Caki2 (cell line): ENCODE data around the gene MGMT. TPM values are rescaled to one million over a fixed set of nuclear protein-coding genes. Genes with fewer than 3 reads are reported as not detected.

Experiments used
- DNase-seq: peaks from one replicate; pipeline ENCODE4 v3.0.0-alpha.2; 2015; ENCODE audit warnings: low read depth
- in situ Hi-C: cut with HindIII; loops from 2 replicates; pipeline ENCODE4 v1.10.0; 2016; ENCODE audit warnings: low sequenced_read_pairs, low pct_unique_long_range_greater_than_20kb, mixed read lengths
- total RNA-seq: library from RNA; depleted of rRNA; stranded (reverse); fragments of >200 nt; shearing (Covaris generic); gene quantifications from 2 replicates; pipeline ENCODE4 v1.2.3, GENCODE V29; 2014; ENCODE audit warnings: low replicate concordance

Gene MGMT
- total RNA-seq, 1 experiment from 2014 or later, result 101 TPM

DNA sequence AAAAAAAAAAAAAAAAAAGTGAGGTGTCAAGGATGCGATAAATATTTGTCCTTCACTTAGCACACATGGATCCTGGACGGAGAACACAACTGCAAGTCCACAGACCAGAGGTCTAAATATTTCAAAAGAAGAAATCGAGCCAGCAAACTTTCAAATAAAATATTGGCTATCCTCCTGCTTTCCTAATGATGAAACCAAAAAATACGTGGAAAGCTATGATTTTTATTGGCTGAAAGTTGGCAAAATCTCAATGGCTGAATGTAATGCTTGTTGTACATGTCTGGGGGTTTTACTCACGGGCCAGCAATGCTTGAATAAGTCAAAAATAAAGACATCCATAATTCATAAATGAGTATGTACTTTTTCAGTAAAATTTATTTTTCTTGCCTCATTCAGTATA, 19.0 kb upstream of the MGMT start:
- DNase-seq, result no peak
- in situ Hi-C loops, result no loop called here

DNA sequence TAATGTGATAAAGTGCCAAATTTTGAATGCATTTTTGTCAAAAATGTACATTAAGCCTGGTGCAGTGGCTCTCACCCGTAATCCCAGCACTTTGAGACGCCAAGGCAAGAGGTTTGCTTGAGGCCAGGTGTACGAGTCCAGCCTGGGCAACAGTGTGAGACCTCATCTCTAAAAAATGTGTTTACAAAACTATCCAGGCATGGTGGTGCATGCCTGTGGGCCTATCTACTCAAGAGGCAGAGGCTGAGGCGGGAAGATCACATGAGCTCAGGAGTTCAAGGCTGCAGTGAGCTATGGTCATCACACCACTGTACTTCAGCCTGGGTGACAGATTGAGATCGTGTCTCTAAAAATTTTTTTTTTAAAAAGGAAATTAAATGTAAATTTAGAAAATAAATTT, 18.5 kb upstream of the MGMT start:
- DNase-seq, result no peak
- in situ Hi-C loops, result no loop called here

DNA sequence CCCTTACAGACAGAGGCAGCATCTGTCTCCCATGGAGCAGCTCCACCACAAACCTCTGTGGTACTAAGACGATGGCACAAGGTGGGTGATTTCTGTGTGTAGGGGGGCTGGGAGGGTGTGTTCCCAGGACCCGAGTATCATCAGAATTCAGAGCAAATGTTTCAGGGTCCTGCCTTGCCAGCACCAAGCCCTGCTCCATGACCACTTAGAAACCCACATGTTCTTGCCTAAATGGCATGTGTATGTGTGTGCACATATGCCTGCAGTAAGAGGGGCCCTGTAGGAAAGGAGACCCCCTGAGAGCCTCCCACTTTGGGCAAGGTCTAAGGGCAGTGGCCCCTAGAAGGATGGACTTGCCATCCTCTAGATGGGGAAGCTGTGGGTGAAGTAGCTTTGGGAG, 17.1 kb upstream of the MGMT start:
- no peak for DNase-seq
- in situ Hi-C loops, result no loop called here

DNA sequence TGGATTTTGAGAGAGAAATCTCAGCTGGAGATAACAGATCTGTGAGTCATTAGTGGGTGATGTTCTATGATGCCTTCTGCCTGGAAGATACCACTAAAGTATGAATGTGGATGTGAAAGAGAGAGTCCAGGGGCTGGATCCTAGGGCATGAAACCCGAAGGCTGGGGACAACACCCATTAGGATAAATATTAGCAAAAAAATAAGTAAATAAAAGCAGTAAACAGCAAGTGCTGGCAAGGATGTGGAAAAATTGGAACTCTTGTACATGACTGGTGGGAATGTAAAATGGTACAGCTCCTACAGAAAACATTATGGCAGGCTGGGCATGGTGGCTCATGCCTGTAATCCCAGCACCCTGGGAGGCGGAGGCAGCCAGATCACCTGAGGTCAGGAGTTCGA, 16.6 kb upstream of the MGMT start:
- DNase-seq, result no peak
- in situ Hi-C loops, result no loop called here

DNA sequence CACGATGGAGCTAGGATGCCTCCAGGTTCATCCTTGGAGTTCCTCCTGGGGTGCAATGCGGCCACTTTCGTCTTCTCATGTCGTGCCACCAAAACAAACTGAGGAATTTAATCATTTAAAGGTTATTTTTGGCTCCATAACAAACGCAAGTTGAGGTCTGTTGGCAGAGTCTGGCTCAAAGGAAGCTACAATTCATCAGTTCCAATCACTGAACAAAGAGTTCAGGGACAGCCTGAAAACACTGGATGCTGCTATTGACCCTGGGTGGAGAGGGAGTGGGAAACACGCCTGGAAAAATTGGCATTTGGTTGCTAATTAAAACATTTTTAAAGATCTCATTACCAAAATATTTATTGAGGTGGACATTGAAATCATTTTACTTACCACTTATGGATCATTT, 11.4 kb upstream of the MGMT start:
- no peak for DNase-seq
- in situ Hi-C loops, result no loop called here

DNA sequence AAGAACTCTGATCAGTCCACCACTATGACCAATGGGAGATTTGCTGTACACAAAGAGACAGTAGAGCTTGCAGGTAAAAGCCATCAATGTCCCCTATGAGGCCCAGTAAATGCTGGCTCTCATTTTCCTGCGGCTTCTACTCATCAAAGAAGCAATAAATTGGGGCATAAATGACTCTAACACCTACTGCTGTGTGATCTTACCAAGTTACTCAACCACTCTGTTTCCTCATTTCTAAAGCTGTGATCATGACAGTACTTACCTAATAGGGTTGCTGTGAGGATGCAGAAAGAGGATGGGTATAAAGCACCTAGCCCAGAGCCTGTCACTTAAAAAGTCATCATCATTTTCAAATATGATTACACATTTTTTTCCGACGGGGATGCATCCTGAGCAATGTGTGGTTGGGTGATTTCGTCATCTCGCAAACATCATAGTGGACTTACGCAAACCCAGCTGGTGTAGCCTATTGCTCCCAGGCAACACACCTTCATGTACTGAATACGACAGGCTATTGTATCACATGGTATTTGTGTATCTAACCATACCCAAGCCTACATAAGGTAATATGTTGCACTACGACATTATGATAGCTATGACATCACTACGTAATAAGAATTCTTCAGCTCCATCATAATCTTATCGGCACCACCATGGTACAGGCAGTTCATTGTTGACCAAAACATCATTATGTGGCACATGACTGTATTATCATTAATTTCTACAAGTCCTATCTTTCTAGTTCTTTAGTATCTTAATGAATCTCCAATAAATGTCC, 7.1 kb upstream of the MGMT start:
- no peak for DNase-seq
- in situ Hi-C loops, result no loop called here

DNA sequence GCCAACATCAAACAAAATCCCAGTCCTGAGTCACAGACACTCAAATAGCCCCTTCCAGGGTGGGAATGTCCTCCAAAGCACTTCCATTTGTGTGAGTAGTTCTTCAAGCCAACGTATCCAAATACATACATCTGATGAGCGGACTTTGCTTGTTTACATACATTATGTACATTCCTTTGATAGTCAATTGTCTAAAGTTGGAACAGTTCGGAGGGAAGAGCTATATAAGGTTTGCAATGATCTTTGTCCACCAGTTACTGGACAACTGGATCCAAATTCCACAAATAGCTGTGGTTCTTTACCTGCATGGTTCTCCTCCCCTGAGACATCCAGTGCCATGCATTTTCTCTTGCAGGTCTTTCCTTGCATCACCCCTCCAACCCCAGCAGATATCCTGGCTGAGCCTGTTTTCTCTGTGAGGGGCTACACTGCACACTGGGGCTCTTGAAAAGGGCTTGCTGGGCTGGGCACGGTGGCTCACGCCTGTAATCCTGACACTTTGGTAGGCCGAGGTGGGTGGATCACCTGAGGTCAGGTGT, 4.7 kb upstream of the MGMT start:
- in situ Hi-C loops, result no loop called here
- no peak for DNase-seq

DNA sequence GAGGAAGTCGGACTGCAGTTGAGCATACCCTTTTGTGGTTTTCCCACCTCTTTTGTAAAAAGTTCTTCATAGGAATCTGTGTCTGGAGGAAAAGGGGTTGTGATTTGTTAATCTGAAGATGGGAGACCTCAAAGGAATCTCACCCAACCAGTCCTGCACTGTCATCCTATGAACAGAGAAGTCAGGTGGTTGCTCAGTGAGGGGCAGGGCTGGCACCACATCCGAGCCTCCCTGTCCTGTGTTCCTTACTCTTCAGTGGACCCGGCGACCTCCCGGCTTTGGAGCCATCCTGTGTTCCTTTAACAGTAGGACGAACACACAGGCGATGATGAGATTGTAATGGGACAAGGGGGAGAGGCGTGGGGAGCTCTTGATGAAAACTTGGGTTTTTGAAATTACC, 2.8 kb upstream of the MGMT start:
- in situ Hi-C loops, result no loop called here
- DNase-seq, result no peak

DNA sequence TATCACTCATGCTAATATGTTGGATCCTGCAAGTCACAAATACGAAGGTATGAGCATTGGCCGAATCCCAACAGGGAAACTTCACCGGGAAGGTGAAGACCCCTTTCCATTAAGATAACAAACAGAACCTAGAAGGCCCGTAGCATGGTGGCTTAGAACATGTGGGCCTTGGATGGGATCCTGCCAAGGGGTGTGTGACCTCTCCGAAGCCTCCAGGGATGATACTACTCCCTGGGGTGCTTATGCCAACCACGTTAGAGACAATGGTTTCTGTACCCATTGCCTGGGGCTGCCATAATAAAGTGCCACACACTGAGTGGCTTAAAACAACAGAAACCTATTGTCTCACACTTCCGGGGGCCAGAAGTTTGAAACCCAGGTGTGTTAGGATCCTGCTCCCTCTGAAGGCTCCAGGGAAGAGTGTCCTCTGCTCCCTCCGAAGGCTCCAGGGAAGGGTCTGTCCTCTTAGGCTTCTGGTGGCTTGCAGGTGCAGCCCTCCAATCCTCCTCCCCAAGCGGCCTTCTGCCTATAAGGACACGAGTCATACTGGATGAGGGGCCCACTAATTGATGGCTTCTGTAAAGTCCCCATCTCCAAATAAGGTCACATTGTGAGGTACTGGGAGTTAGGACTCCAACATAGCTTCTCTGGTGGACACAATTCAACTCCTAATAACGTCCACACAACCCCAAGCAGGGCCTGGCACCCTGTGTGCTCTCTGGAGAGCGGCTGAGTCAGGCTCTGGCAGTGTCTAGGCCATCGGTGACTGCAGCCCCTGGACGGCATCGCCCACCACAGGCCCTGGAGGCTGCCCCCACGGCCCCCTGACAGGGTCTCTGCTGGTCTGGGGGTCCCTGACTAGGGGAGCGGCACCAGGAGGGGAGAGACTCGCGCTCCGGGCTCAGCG, 992 bp upstream of the MGMT start:
- no peak for DNase-seq
- in situ Hi-C loops, result no loop called here

DNA sequence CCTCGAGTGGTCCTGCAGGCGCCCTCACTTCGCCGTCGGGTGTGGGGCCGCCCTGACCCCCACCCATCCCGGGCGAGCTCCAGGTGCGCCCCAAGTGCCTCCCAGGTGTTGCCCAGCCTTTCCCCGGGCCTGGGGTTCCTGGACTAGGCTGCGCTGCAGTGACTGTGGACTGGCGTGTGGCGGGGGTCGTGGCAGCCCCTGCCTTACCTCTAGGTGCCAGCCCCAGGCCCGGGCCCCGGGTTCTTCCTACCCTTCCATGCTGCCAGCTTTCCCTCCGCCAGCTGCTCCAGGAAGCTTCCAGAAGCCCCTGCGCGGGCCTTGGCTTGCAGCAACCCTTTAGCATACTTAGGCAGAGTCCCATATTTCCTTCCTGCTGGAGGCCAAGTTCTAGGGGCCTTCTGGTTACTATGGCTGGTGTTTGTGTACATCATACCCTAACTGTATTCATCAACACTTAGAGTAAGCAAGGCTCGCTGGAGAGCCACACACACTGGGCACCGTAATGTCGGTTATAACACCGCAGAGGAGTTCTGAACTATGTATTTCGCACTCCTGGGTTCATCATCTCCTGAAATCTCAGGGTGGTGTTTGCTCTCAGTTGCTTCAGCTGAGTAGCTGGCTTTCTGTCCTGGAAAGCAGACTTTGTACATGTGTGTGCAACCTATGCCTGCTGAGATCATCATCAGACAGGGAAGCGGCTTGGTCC, 471 bp downstream of the MGMT start:
- peak; percentile 11 for DNase-seq
- in situ Hi-C loops, result no loop called here

DNA sequence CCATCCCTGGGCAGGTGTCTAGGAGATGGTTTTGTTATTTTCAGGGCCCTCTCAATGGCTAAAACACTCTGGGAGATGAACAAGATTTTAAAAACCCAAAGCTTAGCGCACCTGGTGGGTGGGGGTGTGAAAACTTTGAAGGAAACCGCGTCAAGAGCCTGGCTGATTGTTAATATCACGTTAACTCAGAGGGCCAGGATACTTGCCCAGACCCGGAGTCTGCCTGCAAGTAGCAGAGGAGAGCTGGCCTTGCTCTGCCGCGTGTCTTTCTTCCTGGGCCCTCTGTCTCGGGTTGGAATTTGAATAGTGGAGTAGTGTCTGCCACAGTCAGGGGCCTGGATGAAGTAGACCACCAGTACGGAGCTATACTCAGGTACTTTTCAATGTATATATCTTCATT, 1.1 kb downstream of the MGMT start:
- in situ Hi-C loops, result no loop called here
- DNase-seq, result no peak

DNA sequence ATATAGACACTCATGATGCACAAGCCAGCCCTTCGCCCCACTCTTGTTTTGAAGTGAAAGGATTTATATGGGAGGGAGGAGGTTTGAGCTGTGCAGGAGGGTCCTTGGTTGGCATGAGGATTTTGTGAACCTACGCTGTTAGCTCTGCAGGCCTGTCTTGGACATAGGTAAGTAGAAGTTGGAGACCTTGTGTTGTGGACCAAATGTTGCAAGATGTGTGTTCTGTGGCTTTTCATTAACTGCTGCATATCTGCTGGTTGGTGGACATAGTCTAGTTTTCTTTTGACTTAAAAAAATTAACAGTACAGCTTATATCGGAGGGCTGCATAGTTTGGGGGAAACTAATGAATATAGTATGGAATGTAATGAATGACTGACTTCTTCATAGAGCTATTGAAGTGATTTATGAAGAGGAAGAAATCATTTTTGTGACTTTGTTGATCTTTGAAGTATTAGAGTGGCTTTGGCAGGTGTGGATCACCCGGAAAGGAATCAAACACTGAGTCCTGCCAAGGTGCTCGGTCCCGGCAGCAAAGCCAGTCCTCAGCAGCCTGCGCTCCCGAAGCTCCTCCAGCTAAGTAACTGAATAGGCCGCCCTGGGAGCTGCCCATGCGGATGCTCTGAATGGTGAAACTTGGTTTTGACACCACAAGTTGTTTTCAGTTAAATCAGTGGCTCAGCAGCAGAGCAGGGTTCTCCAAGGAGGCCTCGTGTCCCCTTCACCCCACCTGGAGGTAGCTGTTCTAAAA, 3.2 kb downstream of the MGMT start:
- DNase-seq, result no peak
- in situ Hi-C loops, result no loop called here

DNA sequence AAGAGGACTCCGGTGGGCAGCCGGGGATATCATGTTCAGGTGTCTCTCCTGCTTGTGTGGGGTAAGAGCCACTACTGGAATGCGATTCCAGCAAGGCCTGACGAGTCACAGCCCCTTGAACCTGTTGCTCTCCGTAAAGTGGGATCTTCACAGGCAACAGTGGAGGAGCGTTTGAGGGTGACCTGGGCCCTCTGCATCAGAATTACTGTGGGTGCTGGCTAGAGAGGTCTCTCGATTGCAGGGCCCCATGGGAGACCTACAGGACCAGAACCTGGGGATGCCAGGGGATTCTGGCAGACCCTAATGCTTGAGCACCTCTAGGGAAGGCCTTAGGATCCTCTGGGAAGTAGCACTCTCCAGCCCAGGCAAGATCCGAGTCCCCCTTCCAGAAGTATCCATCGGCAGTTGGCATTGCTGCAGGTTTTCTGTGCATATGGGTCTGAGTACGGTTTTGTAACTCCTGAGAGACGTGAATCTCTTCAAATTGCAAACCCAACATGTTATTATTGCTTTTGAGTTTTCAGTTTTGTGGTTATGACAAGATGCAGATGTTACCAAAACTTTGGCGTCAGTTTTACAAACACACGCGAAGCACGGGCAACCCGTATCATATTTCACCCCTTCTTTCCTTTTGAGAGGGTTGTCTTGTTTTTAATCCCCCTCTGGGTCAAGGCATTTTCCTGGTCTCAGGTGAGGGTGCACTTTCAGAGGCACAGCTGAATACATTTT, 4.6 kb downstream of the MGMT start:
- in situ Hi-C loops, result no loop called here
- no peak for DNase-seq

DNA sequence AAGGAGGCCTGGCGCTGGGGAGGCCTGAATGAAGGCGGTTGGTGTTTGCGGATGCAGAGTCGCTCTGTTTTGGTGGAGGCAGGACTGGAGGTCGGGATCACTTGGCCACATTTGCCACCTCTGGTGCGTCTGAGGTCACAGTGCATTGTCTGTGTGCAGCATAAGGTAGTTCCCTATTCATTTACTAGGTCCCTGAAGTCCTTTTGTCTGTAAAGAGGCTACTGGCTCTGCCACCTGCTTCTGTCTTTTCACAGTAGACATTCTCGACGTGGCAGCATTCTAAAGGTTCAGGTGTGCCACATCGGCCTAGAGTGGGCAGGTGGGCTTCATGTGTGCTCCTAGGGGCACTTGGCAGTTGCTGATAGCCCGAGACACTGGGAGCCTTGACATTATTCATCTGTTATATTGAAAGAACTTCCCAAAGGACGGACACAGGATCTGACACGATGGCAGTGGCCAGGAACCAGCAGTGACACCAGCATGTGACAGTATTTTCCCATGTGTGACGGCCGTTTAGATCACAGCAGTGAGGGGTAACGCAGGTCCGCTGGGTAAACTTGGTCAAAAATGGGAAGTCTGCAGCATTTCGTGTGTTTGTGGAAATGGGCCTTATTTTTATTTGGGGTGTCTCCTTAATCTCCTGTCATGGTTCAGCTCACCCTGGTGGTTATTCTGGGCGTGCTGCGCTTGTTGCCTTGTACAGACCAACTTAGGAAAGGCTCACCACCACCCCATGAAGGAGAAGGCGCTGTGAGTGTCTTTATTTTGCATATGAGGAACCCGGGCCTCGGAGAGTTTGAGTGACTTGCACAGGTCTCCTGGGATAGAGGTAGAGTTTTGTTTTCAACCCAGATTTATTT, 5.9 kb downstream of the MGMT start:
- DNase-seq, result no peak
- in situ Hi-C loops, result no loop called here

DNA sequence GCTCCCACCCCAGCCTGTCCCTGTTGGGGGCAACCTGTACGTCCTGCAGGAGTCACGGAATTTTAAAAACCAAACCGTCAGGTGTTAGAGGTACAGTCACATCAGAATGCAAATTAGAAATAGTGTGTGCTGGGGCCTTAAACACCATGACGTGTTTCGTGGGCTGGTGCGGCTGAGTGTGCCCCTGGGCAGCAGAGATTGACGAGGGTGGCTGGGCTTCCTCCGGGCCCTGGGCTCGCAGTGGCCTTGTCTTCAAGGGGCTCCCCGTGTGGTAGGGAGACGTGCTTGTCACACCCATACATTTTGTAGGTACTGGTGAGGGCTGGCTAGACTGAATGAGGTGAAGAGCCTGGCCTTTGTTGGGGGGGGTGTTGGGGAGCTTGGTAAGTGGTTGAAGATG, 7.6 kb downstream of the MGMT start:
- in situ Hi-C loops, result no loop called here
- no peak for DNase-seq

DNA sequence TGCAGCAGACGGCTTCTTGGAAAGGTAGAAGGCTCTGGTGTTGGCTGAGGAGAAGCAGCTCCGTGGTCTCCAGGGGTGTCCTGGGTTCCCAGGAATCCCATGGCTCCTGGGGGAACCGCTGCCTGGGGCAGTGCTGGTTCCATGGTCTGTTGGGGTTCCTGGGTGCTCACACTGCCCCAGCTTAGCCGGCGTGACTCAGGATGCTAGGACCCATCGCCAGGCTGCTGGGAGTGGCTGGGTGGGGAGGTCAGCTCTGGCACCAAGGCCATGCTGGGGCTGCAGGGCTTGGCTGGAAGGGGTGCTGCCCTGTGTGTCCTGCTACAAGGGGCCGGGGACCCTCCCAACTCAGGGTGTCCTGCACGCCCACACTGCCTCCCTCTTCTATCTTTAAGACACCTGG, 9.4 kb downstream of the MGMT start:
- in situ Hi-C loops, result no loop called here
- no peak for DNase-seq

DNA sequence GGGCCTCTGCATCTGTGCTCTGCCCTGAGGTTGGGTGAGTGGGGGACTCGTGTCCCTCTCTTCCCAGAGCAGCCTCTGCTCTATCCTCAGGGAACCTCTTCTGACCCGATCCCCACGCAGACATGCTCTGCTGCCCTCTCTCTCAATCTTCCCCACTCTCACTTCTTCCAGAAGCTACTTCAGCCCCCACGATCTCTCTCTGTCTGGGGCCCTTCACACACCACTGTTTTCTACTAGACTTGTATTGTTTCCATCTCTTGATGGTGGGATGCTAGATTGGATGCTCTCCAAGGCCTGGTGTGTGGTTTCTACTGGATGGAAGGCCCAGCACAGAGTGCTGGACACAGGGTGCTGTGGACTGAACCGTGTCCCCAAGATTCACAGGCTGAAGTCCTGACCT, 10.0 kb downstream of the MGMT start:
- in situ Hi-C loops, result no loop called here
- DNase-seq, result no peak
